ENCODE measurements around the gene GPHB5. TPM values are rescaled to one million over a fixed set of nuclear protein-coding genes. Genes with fewer than 3 reads are reported as not detected.
"Not testable (repeated sequence)": the region's sequence is repeated elsewhere in the genome, so short reads cannot be mapped to it uniquely, and the experiment has no call there.

Gene GPHB5
- total RNA-seq, 1 experiment from 2014 or later, result not detected

DNA sequence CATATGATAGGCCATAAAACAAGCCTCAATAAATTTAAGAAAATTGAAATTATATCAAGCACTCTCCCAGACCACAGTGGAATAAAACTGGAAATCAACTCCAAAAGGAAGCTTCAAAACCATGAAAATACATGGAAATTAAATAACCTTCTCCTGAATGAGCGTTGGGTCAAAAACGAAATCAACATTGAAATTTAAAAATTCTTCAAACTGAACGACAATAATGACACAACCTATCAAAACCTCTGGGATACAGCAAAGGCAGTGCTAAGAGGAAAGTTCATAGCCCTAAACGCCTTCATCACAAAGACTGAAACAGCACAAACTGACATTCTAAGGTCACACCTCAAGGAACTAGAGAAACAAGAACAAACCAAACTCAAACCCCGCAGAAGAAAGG lies 14.3 kb downstream of the GPHB5 start:
- DNase-seq; H3K36me3 ChIP-seq (replicated peaks; ENCODE audit: control insufficient read depth, insufficient read depth, low read length); H3K4me3 ChIP-seq (ENCODE audit: insufficient read depth, low read depth, low read length); H3K27me3 ChIP-seq (ENCODE audit: control insufficient read depth, insufficient read depth, low read length): not testable (repeated sequence)

DNA sequence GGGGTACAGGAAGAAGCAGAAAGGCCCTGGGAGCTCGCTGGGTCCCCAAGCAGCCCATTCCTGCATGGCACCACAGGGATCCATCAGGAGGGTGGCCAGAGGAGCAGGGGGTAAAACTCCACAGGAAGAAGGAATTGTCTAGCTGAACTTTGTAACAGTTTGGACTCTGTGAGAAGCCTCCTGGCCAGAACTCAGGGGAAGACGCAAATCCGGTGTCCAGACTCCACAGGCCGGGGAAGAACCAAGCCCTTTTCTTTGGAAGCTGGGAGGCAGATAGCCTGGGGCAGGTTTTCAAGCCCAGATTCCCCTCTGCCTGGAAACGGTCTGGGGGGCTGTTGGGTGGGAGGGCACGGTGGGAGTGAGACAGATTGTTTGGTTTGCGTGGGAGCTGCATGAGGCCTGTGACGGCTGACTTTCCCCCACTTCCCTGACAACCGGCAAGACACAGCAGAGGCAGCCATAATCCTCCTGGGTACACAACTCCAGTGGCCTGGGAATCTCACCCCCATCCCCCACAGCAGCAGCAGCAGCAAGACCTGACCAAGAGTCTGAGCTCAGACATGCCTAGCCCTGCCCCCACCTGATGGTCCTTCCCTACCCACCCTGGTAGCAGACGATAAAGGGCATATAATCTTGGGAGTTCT lies 16.7 kb downstream of the GPHB5 start:
- Histone ChIP-seq H3K36me3 (replicated peaks; ENCODE audit: control insufficient read depth, insufficient read depth, low read length) (no peaks in the 10 kb centered on the region), H3K27me3 (ENCODE audit: control insufficient read depth, insufficient read depth, low read length) (no peaks in the 10 kb centered on the region), H3K4me3 (ENCODE audit: insufficient read depth, low read depth, low read length) (no peak overlapping the region)
- DNase-seq, result no peak

DNA sequence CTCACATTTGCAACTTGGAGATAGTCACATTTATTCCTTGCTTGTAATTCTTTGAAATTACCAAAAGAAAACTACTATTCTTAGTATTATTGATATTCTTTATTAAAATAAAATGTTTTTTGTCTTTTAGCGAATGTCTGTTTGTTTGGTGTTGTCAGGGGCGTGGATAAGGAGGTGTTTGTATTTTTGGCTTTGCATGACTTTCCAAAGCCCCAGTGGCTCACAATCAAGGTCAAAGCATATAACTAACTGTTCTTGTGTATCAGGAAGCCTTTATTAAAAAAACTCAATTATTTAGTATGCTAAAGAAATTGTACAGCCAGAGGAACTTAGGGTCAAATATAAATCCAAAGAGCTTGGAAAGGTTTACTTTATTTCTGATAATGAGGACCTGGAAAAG lies 17.9 kb downstream of the GPHB5 start:
- no peaks in the 10 kb centered on the region for H3K36me3 ChIP-seq (replicated peaks; ENCODE audit: control insufficient read depth, insufficient read depth, low read length)
- DNase-seq, result no peak
- no peak overlapping the region for H3K4me3 ChIP-seq (ENCODE audit: insufficient read depth, low read depth, low read length)
- no peaks in the 10 kb centered on the region for H3K27me3 ChIP-seq (ENCODE audit: control insufficient read depth, insufficient read depth, low read length)

DNA sequence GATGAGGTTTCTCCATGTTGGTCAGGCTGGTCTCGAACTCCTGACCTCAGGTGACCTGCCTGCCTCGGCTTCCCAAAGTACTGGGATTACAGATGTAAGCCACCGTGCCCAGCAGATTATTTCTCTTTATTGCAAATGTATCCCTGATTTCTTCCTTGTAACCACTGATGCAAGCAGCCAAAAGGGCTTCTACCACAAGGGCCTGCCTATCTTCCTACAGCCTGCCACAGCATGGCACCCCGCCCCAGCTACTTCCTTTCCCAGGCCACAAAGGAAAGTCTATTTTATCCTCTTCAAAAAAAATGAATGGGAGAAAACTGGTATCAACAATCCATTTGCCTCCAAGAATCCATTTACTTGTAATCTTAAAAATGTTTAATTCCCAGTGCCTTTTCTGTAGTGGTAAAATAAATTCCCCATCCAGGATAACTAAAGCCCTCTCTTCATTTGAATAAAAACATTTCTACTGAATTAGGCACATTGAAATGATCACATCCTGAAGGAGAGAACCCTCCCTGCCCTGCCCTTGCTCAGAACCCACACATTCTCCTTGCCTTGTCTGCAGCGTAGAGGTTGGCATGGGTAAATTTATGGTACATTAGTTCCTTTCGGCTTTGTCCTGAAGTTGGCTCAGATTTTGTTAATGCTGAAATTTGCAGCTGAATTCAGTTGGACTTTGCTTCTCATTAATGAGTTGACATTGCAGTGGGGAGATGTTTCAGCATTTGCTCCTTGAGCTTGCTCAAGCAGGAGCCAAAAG lies 19.2 kb downstream of the GPHB5 start:
- no peak for DNase-seq
- H3K27me3 ChIP-seq (ENCODE audit: control insufficient read depth, insufficient read depth, low read length), result no peaks in the 10 kb centered on the region
- H3K4me3 ChIP-seq (ENCODE audit: insufficient read depth, low read depth, low read length), result no peak overlapping the region

DNA sequence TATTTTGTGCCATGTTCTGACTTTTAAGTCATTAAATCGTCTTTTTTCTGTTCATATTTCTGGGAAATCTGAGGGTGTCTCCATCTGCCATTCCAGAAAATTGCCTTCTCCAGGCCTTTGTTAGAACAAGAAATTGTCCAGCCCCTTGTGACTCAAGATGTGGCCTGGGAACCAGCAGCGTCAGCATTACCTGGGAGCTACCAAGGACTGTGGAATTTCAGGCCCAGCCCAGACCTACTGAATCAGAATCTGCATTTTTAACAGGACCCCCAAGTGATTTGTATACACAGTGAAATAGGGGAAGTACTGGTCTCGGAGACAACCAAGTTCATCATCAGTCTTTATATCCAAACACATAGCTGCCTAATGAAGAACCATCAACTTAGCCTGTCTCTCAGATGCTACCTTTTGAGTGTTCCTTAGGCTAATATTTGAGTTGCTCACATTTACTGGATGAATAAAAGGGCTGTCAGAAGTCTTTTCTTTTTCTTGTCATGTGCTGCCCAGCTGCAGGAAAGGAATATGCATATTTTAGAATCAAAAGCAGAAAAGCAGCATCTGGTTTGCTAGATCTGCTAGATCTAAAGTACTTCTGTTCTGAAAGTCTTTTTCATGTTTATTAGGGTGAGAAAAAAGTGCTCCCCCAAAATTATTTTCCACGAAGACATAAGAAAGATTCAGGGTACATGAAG lies 21.2 kb downstream of the GPHB5 start:
- Histone ChIP-seq H3K27me3 (ENCODE audit: control insufficient read depth, insufficient read depth, low read length) (no peaks in the 10 kb centered on the region), H3K36me3 (replicated peaks; ENCODE audit: control insufficient read depth, insufficient read depth, low read length) (no peaks in the 10 kb centered on the region), H3K4me3 (ENCODE audit: insufficient read depth, low read depth, low read length) (no peak overlapping the region)
- no peak for DNase-seq

More for the DNA sequence above, 19.2 kb downstream of the GPHB5 start:
- no peaks in the 10 kb centered on the region for H3K36me3 ChIP-seq (replicated peaks; ENCODE audit: control insufficient read depth, insufficient read depth, low read length)

DNA sequence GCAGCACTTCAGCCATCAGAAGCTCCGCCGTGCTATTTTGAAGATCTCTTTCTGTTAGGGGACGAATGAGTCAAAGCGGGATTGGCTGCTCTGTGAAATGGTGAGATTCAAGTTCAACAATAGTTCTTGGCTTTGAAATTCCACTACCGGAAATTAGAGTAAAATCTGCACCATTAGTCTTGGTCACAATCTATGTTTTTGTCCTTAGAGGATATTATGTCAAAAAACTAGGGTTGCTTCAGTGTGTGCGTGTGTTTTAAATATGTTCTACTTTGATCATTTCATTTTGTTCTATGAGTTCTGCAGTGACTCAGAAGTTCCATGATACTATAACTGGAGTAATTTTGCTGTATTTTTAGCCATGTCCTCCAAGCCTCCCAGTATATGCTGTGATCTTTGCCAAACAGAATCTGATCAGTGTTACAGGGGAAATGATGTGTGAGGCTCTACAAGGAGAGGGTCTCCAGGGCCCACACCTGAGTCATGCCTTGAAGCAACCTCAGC lies 22.6 kb downstream of the GPHB5 start:
- no peak for DNase-seq
- Histone ChIP-seq H3K27me3 (ENCODE audit: control insufficient read depth, insufficient read depth, low read length) (no peaks in the 10 kb centered on the region), H3K4me3 (ENCODE audit: insufficient read depth, low read depth, low read length) (no peak overlapping the region), H3K36me3 (replicated peaks; ENCODE audit: control insufficient read depth, insufficient read depth, low read length) (no peaks in the 10 kb centered on the region)

DNA sequence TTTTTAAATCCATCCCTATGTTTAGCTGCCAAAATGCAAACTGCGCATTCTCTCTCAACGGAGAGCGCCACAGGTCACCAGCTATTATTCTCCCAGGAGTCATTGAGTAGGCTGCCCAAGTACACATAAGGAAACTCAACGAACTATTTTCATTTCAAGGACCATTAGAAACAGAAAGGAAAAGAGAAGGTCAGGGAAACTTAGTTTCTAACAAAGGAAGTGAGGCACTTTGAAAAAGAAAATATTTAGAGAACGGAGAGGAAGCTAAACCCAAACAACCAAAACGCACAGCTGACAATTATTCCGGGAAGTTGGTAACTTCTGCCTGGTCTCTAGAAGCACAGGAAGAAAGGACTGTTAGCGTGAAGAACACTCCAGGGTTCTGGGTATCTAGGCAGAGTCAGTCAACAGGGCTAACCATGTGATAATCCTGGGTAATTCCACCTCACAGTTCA lies 23.5 kb downstream of the GPHB5 start:
- Histone ChIP-seq H3K36me3 (replicated peaks; ENCODE audit: control insufficient read depth, insufficient read depth, low read length) (no peaks in the 10 kb centered on the region), H3K27me3 (ENCODE audit: control insufficient read depth, insufficient read depth, low read length) (no peaks in the 10 kb centered on the region), H3K4me3 (ENCODE audit: insufficient read depth, low read depth, low read length) (no peak overlapping the region)
- DNase-seq, result no peak

DNA sequence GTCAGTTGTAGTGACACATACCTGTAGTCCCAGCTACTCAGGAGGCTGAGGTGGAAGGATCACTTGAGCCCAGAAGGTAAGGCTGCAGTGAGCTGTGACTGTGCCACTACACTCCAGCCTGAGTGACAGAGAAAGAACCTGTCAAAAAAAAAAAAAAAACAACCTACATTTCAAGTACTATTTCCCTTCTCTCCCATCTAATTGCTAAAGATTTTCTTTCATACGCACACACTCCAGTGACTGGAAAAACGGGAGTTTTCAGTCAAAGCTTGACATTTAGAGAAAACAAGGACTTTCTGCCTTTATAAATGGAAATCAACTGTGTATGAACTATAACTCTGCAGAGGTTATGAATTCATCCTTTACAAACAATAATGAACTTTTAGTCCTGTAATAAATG lies 25.9 kb downstream of the GPHB5 start:
- Histone ChIP-seq H3K27me3 (ENCODE audit: control insufficient read depth, insufficient read depth, low read length) (no peaks in the 10 kb centered on the region), H3K4me3 (ENCODE audit: insufficient read depth, low read depth, low read length) (no peak overlapping the region), H3K36me3 (replicated peaks; ENCODE audit: control insufficient read depth, insufficient read depth, low read length) (no peaks in the 10 kb centered on the region)
- DNase-seq, result no peak

DNA sequence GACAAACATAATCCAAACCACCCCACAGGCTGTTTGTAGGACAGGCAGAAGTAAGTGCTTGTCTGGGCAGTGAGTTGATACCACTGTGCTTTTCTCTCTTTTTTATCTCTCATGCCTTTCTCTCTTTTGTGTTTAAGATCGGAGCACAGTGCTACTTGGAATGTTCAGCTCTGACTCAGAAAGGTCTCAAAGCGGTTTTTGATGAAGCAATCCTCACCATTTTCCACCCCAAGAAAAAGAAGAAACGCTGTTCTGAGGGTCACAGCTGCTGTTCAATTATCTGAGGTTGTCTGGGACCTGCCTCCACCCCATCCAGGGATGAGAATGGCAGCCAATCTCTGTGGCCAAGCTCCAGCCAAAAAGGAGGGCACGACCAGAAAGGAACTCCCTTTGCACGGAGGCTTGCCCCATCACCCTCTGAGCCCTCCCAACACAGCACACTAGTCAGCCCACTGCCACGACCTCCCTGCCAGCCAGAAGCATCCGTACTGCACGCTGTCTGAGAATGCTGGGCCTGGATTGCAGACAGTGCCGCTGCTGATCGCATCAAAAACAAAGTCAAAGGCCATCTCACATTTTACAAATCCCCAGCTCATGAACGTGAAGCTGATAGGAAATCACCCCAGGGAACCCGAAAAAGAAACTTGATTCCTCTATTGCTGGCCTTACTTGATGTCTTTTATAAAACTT lies 27.8 kb downstream of the GPHB5 start:
- no peaks in the 10 kb centered on the region for H3K27me3 ChIP-seq (ENCODE audit: control insufficient read depth, insufficient read depth, low read length)
- no peaks in the 10 kb centered on the region for H3K36me3 ChIP-seq (replicated peaks; ENCODE audit: control insufficient read depth, insufficient read depth, low read length)
- no peak overlapping the region for H3K4me3 ChIP-seq (ENCODE audit: insufficient read depth, low read depth, low read length)
- no peak for DNase-seq

DNA sequence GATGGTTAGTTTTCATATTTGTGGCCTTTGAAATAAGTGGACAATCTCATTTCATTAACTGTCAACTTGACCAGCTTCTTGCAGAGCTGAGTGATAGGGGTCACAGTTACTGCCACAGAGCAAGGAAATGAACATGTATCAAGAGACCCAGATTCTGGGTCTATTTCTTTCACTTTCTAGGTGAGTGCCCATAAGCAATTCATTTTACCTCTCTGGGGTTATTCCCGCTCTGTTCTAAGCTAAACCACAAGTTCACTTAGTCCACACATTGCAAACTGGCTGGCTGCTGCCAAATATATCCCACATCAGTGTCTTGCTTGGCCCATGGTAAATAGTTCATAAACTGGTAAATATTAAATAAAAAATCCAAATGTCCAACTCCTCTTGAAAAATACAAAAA lies 29.9 kb downstream of the GPHB5 start:
- DNase-seq, result no peak
- Histone ChIP-seq H3K4me3 (ENCODE audit: insufficient read depth, low read depth, low read length) (no peak overlapping the region), H3K36me3 (replicated peaks; ENCODE audit: control insufficient read depth, insufficient read depth, low read length) (no peaks in the 10 kb centered on the region), H3K27me3 (ENCODE audit: control insufficient read depth, insufficient read depth, low read length) (no peaks in the 10 kb centered on the region)

DNA sequence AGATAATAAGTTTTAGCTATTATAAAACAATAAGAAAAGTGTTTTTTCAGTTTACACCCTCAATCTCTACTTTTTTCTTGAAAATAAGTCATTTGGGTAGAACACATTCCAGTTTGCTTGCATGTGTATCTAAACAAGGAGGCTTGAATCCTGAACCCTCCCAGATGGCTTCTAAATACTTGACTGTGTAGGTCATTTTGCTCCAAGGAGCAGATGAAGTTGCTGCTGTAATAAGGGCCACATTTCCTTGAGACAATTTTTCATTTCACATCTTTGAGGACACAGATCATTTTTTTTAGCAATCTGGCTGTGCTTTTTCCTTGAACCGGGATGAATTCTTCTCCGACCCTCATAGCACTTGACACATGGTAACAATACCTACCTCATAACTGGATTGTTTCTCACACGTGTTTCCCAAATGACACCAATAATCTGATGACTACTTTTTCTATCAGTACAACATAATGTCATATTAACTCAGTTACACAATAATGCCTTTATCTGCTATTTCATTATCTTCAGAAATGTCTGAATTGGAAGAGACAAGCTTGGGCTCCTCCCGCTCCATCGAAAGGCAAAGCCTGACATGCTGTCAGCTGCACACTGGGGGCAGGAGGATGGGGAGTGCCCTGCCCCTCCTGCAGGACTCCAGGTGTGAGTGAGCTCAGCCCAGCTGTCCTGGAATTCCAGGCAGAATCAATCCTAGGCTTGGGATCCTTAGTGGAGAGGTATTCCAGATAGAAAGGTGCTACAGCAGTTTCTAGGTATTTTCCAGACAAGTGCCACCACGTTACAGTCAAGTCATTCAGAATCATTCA lies 30.9 kb downstream of the GPHB5 start:
- DNase-seq, result peak; percentile 46
- no peak overlapping the region for H3K4me3 ChIP-seq (ENCODE audit: insufficient read depth, low read depth, low read length)

DNA sequence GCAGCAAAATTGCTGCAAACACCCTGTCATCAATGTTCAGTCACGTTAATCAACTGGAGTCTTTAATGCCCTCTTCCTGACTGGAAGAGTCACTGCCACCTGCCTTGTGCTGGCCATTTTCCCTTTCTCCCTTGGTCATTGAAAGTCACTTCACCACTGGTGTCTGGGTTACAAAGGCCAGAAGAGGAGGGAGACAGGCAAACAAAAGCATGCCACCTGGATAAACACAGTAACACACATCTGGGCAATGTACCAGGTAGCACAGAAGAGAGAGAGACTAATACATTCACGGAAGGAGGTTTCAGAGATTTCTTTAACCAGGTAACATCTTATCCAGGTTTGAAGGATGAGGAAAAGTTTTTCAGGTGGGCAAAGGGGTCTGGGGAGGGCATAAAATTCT lies 32.7 kb downstream of the GPHB5 start:
- H3K4me3 ChIP-seq (ENCODE audit: insufficient read depth, low read depth, low read length), result no peak overlapping the region
- no peak for DNase-seq
- no peaks in the 10 kb centered on the region for H3K27me3 ChIP-seq (ENCODE audit: control insufficient read depth, insufficient read depth, low read length)
- no peaks in the 10 kb centered on the region for H3K36me3 ChIP-seq (replicated peaks; ENCODE audit: control insufficient read depth, insufficient read depth, low read length)

More for the DNA sequence above, 30.9 kb downstream of the GPHB5 start:
- Histone ChIP-seq H3K36me3 (replicated peaks; ENCODE audit: control insufficient read depth, insufficient read depth, low read length) (no peaks in the 10 kb centered on the region), H3K27me3 (ENCODE audit: control insufficient read depth, insufficient read depth, low read length) (no peaks in the 10 kb centered on the region)

DNA sequence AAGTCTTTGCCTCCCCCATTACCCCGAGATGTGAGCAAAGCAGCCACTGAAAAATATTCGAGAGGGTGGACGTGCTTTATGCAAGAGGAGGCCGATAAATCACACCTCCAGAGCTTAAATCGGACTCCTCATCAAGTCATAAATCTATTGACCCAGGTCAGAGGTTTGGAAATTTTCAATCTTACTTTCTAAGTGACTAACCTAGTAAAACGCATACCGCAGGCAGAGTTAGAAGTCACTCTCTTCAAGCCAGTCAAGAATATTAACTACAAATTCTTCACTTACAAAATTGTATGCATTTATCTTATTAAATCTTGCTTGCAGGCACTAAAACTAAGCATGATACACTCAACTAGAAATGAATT lies 34.9 kb downstream of the GPHB5 start:
- Histone ChIP-seq H3K36me3 (replicated peaks; ENCODE audit: control insufficient read depth, insufficient read depth, low read length) (no peaks in the 10 kb centered on the region), H3K4me3 (ENCODE audit: insufficient read depth, low read depth, low read length) (no peak overlapping the region)
- DNase-seq, result no peak

More for the DNA sequence above, 34.9 kb downstream of the GPHB5 start:
- no peaks in the 10 kb centered on the region for H3K27me3 ChIP-seq (ENCODE audit: control insufficient read depth, insufficient read depth, low read length)

All from H7 (cell line).